Amniotic stem cell (primary cell): ENCODE data around the gene PEAK1.
"Not testable (repeated sequence)": the region's sequence is repeated elsewhere in the genome, so short reads cannot be mapped to it uniquely, and the experiment has no call there.

Experiments
- DNase-seq: peaks from one replicate; lab custom pipeline; 2025; lab: John Stamatoyannopoulos, UW

PEAK1 gene

GRCh38 chr15:77309392-77309791 lies 110.5 kb downstream of the PEAK1 start:
- no peak for DNase-seq

- no peak for DNase-seq
Observed at GRCh38 chr15:77305953-77306352, 114.0 kb downstream of the PEAK1 start.

GRCh38 chr15:77296773-77297337 lies 123.0 kb downstream of the PEAK1 start:
- DNase-seq: no peak

GRCh38 chr15:77295446-77295845 lies 124.5 kb downstream of the PEAK1 start:
- DNase-seq: no peak

GRCh38 chr15:77292969-77293558 lies 126.8 kb downstream of the PEAK1 start:
- DNase-seq: no peak

GRCh38 chr15:77291107-77291506 lies 128.8 kb downstream of the PEAK1 start:
- no peak for DNase-seq

- no peak for DNase-seq
Observed at GRCh38 chr15:77287385-77287784, 132.5 kb downstream of the PEAK1 start.

- DNase-seq: no peak
Observed at GRCh38 chr15:77285057-77285997, 134.6 kb downstream of the PEAK1 start.

GRCh38 chr15:77282333-77282732 lies 137.6 kb downstream of the PEAK1 start:
- DNase-seq: peak; percentile 60

- DNase-seq: no peak
Observed at GRCh38 chr15:77276943-77277342, 143.0 kb downstream of the PEAK1 start.

GRCh38 chr15:77276096-77276495 lies 143.8 kb downstream of the PEAK1 start:
- no peak for DNase-seq

- DNase-seq: not testable (repeated sequence)
Observed at GRCh38 chr15:77273136-77273535, 146.8 kb downstream of the PEAK1 start.

- peak; percentile 54 for DNase-seq
Observed at GRCh38 chr15:77266708-77267386, 153.1 kb downstream of the PEAK1 start.

- no peak for DNase-seq
Observed at GRCh38 chr15:77255385-77255784, 164.5 kb downstream of the PEAK1 start.

- no peak for DNase-seq
Observed at GRCh38 chr15:77251662-77252061, 168.2 kb downstream of the PEAK1 start.

- DNase-seq: no peak
Observed at GRCh38 chr15:77247116-77247515, 172.8 kb downstream of the PEAK1 start.

- no peak for DNase-seq
Observed at GRCh38 chr15:77243716-77244401, 176.0 kb downstream of the PEAK1 start.

- DNase-seq: no peak
Observed at GRCh38 chr15:77243135-77243534, 176.8 kb downstream of the PEAK1 start.

GRCh38 chr15:77239882-77240608 lies 179.9 kb downstream of the PEAK1 start:
- DNase-seq: no peak

GRCh38 chr15:77235566-77235965 lies 184.3 kb downstream of the PEAK1 start:
- DNase-seq: no peak

- no peak for DNase-seq
Observed at GRCh38 chr15:77228828-77229227, 191.1 kb downstream of the PEAK1 start.
